HUDEP-2 (cell line): ENCODE measurements around the gene TOP3A.

Source experiments
- DNase-seq, 76 experiments: peaks; one replicate each; lab custom pipeline; 2025; ENCODE audit not compliant: unreplicated experiment in 76 of 76; lab: John Stamatoyannopoulos, UW

The TOP3A gene

GRCh38 chr17:18280766-18281371, 33.9 kb downstream of the TOP3A start:
- no peak for DNase-seq

- DNase-seq, result no peak
These were observed 34.5 kb downstream of the TOP3A start for GRCh38 chr17:18280249-18280648.

GRCh38 chr17:18278867-18279266, 35.9 kb downstream of the TOP3A start:
- no peak for DNase-seq

GRCh38 chr17:18277076-18277475, 37.7 kb downstream of the TOP3A start:
- no peak for DNase-seq

GRCh38 chr17:18270046-18270931, 44.5 kb downstream of the TOP3A start:
- no peak for DNase-seq

- DNase-seq, result no peak
These were observed 46.7 kb downstream of the TOP3A start for GRCh38 chr17:18267927-18268711.

- no peak for DNase-seq
These were observed 47.4 kb downstream of the TOP3A start for GRCh38 chr17:18267366-18267765.

- no peak for DNase-seq
These were observed 50.7 kb downstream of the TOP3A start for GRCh38 chr17:18263885-18264682.

GRCh38 chr17:18262641-18263040, 52.2 kb downstream of the TOP3A start:
- DNase-seq, result no peak

- no peak for DNase-seq
These were observed 52.7 kb downstream of the TOP3A start for GRCh38 chr17:18262111-18262510.

GRCh38 chr17:18261659-18262058, 53.1 kb downstream of the TOP3A start:
- DNase-seq, result no peak

- peak in 18 of 76 experiments; percentile 11 to 38 (median 20) for DNase-seq
These were observed 53.7 kb downstream of the TOP3A start for GRCh38 chr17:18261146-18261515.

- peak in 74 of 76 experiments; percentile 55 to 93 (median 86) for DNase-seq
These were observed 54.3 kb downstream of the TOP3A start, which contains the start of gene MIEF2 for GRCh38 chr17:18260332-18261145. TSS of gene MIEF2 (plus strand) at chr17:18260662. CDS start at chr17:18262721, 2,059 bp downstream.

GRCh38 chr17:18259621-18260331, 55.0 kb downstream of the TOP3A start:
- no peak for DNase-seq

- peak in 30 of 76 experiments; percentile 9 to 59 (median 36) for DNase-seq
These were observed 56.3 kb downstream of the TOP3A start, which contains the start of gene FLII for GRCh38 chr17:18258356-18259038. TSS of gene FLII (minus strand) at chr17:18258738. CDS start at chr17:18258690, 48 bp downstream.

- peak in 66 of 76 experiments; percentile 9 to 71 (median 52) for DNase-seq
These were observed 56.8 kb downstream of the TOP3A start for GRCh38 chr17:18257982-18258355.

- DNase-seq, result peak in 4 of 76 experiments; percentile 45 to 60 (median 56)
These were observed 57.4 kb downstream of the TOP3A start for GRCh38 chr17:18257268-18257981.

GRCh38 chr17:18256776-18257175, 58.0 kb downstream of the TOP3A start:
- no peak for DNase-seq
